ENCODE data around the gene CDC25B.

CDC25B gene

GRCh38 chr20:3795511-3796468 is at the start of gene CDC25B:
CDC25B (plus strand) TSS chr20:3796310; CDS start chr20:3796532, 222 bp downstream.
- in situ Hi-C loops (cut with MboI; ENCODE audit: low sequenced_read_pairs): loop anchor here (25.0 kb wide), 1 partner anchor 292 kb away; no protein-coding TSS in a partner anchor

GRCh38 chr20:3747471-3747870 is 48.6 kb upstream of the CDC25B start:
- in situ Hi-C loops (cut with MboI; ENCODE audit: low sequenced_read_pairs): no loop called here

GRCh38 chr20:3748073-3748472 is 48.0 kb upstream of the CDC25B start:
- in situ Hi-C loops (cut with MboI; ENCODE audit: low sequenced_read_pairs): no loop called here

DNA sequence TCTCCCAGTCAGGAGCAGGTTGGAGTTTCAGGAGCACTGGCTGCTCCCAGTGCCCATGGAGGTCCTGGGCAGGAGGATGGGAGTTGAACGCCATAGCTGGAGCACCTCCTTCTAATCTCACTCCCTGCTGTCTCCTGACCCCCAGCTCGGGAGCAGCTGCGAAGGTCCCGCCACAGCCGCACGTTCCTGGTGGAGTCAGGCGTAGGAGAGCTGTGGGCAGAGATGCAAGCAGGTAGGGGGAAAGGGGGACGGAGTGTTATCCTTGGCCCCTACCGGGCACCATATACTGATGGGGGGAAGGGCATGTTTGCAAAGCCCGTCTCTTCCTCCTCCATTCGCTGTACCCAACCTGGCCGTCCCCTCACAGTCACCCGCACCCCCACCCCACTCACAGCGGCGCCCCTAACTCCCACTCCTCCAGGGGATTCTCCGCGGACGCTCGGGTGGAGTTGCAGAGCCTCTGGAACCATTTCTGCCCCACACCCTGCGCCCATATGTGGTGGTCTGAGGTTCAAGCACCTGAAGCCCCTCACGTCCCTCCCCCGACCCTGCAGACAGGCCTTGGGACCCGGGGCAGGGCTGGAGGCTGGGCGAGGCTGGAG is 46.9 kb upstream of the CDC25B start:
- in situ Hi-C loops (cut with MboI; ENCODE audit: low sequenced_read_pairs): no loop called here

DNA sequence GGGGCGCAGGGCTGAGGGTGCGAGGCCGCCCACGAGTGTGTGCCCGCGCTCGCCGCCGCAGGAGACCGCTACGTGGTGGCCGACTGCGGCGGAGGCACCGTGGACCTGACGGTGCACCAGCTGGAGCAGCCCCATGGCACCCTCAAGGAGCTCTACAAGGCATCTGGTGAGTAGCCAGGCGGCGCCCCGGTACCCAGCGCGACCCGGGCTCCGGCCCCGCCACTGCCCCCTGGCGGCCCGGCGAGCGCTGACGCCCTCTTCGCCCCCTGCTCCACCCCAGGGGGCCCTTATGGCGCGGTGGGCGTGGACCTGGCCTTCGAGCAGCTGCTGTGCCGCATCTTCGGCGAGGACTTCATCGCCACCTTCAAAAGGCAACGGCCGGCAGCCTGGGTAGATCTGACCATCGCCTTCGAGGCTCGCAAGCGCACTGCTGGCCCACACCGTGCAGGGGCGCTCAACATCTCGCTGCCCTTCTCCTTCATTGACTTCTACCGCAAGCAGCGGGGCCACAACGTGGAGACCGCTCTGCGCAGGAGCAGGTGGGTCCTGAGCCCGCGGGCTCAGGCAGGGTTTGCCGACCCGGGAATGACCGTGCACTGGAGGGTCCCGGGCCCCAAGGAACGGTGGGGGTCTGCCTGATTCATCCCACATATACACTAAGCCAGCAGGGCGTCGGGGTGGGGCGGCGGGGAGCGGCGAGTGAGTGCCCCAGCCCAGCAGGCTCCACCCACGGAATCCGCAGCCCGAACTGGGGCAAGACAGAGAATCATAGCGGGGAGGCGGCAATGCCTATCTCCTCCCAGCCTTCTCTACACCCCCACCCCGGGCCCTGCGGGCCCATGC is 46.2 kb upstream of the CDC25B start:
- in situ Hi-C loops (cut with MboI; ENCODE audit: low sequenced_read_pairs): no loop called here

DNA sequence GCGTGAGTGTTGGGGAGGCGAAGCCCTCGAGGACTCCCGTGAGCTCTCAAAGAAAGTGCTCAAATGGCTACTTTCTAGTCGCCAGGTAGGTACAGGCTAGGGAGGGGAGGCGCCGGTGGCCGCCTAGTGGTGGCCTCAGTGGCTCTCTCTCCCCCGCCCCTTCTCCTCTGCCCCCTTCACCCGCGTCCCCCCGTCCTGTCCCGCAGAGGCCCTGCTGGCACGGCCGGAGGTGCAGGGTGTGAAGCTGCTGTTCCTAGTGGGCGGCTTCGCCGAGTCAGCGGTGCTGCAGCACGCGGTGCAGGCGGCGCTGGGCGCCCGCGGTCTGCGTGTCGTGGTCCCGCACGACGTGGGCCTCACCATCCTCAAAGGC is 44.8 kb upstream of the CDC25B start:
- in situ Hi-C loops (cut with MboI; ENCODE audit: low sequenced_read_pairs): no loop called here

- in situ Hi-C loops (cut with MboI; ENCODE audit: low sequenced_read_pairs): no loop called here
Observed at GRCh38 chr20:3751675-3752385, 44.3 kb upstream of the CDC25B start.

DNA sequence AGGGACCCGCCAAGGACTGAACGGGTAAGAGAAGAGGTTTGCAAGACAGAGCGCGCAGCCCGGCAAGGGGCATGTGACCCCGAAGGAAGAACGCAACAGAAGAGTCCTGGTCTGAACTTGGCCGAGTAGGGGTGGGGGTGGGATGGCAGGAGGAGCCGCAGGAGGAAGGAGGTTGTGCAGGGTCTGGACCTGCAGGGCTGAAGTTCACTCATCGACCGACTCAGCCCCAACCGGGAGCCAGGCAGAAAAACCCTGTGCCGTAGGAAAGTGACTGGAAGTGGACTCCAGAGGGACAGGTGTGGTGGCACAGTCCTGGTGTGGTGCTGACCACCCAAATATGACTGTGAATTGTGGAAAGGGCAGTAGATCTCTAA is 43.7 kb upstream of the CDC25B start:
- in situ Hi-C loops (cut with MboI; ENCODE audit: low sequenced_read_pairs): no loop called here

GRCh38 chr20:3753098-3753497 is 43.0 kb upstream of the CDC25B start:
- in situ Hi-C loops (cut with MboI; ENCODE audit: low sequenced_read_pairs): no loop called here

DNA sequence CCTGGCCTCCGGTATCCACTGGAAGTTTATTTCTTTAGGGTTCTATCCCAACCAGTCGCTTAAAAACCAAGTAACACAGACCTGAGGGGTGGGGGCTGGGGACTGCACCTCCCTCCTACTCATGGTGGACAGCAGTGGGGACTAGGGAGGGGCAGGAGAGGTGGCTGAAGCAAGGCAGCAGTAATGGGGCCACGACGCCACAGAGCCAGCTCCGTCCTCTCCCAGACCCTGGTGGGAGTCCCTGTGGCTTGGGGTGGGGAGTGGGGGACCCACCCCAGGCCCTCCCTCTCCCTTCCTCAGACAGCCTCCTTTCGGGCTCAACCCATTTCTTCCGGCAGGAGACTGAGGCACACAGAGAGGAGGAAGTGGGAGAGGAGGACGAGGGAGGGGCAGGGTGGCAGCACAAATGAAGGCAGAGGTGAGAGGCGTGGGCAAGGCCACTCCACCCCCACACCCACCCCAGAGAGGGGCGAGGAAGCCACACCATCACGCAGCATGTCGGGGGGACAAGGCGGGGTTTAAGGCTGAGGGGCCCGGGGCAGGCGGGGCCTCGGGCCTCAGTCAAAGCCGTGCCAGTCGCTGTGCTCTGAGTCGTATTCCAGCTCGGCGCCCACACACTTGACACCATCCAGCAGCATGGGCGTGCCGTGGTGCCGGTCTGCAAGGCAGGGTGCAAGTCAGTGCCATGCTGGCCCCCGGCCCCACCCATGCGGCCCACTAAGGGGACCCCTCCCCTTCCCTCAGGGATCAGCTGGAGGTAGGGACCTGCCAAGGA is 42.4 kb upstream of the CDC25B start:
- in situ Hi-C loops (cut with MboI; ENCODE audit: low sequenced_read_pairs): no loop called here

DNA sequence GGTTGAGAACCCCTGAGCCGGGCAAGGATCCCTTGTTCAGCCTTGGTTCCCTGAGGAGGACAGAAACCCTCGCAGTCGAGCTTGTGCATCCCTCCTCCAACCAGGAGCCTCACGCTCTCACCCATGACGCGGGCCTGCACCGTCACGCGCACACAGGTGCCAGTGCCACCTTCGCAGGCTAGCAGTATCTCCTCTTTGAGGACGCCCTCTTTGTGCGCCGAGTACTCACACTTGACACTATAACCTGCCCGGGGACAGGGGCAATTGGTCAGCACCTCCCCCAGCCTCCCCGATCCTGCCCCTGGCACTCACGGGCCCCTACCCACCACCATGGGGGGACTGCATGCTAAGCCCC is 41.9 kb upstream of the CDC25B start:
- in situ Hi-C loops (cut with MboI; ENCODE audit: low sequenced_read_pairs): no loop called here

DNA sequence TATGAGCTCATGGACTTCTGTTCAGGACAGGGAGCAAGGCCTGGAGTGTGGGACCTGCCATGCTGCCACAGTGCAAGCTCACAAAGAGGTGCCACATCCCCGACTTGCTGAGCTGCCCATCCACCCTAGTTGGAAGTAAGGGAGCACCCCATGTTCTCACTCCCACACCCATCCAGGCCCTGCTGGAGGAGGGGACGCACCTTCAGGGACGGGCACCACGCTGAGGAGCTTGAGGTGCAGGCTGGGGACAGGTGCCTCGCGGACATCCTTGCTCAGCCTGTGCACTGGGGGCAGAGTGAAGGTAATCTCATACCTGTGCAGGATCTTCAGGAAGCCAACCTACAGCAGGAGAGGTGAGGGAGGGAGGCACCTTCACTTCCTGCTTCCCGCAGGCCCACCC is 40.8 kb upstream of the CDC25B start:
- in situ Hi-C loops (cut with MboI; ENCODE audit: low sequenced_read_pairs): no loop called here

DNA sequence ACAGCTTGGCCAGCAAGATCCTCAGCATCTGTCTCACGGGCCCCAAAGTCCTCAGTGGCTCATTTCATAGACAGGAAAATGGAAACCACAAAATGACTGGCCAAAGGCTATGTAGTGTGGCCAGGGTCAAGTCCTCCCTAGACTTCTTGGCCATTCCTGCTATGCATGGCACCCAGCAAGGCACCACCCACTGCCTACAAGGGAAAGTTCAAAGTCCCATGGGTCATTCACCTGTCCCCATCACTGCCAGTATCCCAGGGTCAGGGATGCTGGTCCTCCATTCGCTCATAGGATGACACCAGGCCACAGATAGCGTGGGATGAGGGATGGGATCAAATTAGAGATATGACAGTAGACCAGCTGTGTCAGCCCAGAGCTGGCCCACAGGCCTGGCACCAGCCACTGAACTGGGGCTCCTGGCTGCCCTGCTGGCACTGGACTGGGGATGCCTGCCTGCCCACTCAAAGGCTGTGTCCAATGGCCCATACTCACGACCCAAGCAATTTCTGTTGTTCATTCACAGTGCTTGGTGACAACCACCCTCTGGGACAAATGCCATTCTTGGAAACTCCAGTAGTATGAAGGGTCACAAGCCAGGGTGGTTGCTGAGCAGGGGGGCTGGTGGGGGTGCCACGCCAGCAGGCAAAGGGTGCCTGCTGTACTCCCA is 40.2 kb upstream of the CDC25B start:
- in situ Hi-C loops (cut with MboI; ENCODE audit: low sequenced_read_pairs): no loop called here

- in situ Hi-C loops (cut with MboI; ENCODE audit: low sequenced_read_pairs): no loop called here
Observed at GRCh38 chr20:3757268-3757667, 38.8 kb upstream of the CDC25B start.

- in situ Hi-C loops (cut with MboI; ENCODE audit: low sequenced_read_pairs): no loop called here
Observed at GRCh38 chr20:3758566-3758965, 37.5 kb upstream of the CDC25B start.

GRCh38 chr20:3759316-3759823 is 36.7 kb upstream of the CDC25B start:
- in situ Hi-C loops (cut with MboI; ENCODE audit: low sequenced_read_pairs): no loop called here

DNA sequence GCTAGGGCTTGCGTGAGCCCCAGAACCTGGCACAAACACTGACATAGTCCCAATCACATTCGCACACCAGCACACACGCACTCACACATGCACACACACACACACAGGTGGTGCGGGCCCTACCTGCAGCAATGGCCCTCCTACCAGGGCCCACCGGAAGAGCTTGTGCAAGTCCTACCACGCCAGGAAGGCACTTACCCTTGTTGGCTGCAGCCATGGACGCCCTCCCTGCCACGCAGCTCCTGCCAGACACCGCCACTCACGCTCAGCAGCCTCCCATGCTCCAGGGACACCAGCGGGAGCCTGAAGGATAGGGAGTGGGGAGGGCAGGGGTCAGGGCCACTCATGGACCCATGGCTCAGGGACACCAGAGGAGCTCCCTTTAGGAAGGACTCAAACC is 36.2 kb upstream of the CDC25B start:
- in situ Hi-C loops (cut with MboI; ENCODE audit: low sequenced_read_pairs): no loop called here

DNA sequence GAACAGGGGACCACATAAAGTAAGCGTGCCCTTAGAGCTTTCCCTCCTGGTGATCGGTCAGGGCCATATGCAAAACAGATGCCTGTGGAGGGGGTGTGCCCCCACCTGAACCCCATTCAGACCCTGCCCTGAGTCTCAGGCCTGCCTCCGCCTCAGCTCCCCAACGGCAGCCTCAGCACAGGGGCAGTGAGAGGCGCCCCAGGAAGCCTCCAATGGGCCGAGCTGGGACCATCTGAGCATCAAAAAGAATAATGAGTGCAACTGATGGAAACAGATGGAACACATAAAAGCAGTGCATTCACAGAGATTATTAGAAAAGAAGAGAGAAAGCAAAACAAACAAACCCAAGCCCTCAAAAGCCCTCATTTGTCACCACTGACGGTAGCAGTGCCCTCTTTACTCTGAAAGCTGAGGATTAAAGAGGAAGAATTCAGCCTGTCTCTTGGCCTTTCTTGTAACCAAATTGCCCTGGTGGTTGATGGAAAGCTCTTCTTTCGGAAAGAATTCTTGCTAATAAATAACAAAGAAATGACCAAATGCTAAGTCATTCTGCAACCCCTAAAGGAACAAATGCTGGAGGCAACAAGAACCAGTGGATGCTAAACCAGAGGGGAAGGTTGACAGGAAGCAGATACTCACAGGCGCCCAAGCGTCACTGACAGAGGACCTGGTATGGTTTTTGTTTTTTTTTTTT is 35.3 kb upstream of the CDC25B start:
- in situ Hi-C loops (cut with MboI; ENCODE audit: low sequenced_read_pairs): no loop called here
